IPS-18a (cell line): ENCODE data around the gene ZNRF1.
"Not testable (repeated sequence)": the region's sequence is repeated elsewhere in the genome, so short reads cannot be mapped to it uniquely, and the experiment has no call there.

Experiments
- H3K27ac ChIP-seq: one replicate; pipeline ENCODE4 v1.5.1; 2013; ENCODE audit warnings: low read length
- H3K27me3 ChIP-seq: one replicate; pipeline ENCODE4 v1.6.1; 2013; ENCODE audit warnings: mild to moderate bottlenecking, low read length; ENCODE audit not compliant: control insufficient read depth, insufficient read depth
- H3K36me3 ChIP-seq: one replicate; pipeline ENCODE4 v1.6.1; 2013; ENCODE audit warnings: low read depth, low read length; ENCODE audit not compliant: control insufficient read depth
- H3K4me1 ChIP-seq: one replicate; pipeline ENCODE4 v1.6.1; 2013; ENCODE audit warnings: low read depth, low read length; ENCODE audit not compliant: control insufficient read depth
- H3K4me3 ChIP-seq: one replicate; pipeline ENCODE4 v1.5.1; 2013; ENCODE audit warnings: low read length
- H3K9ac ChIP-seq: one replicate; pipeline ENCODE4 v1.6.1; 2013; ENCODE audit warnings: mild to moderate bottlenecking, low read length, moderate library complexity
- H3K9me3 ChIP-seq: one replicate; pipeline ENCODE4 v1.6.1; 2013; ENCODE audit warnings: low read depth, low read length; ENCODE audit not compliant: control insufficient read depth

ZNRF1 gene

GRCh38 chr16:75019007-75019406, 20.2 kb downstream of the ZNRF1 start:
- no peak overlapping the region for H3K4me3 ChIP-seq
- no peak overlapping the region for H3K27ac ChIP-seq
- H3K4me1 ChIP-seq = no peaks in the 10 kb centered on the region
- H3K9me3 ChIP-seq = no peaks in the 10 kb centered on the region
- H3K9ac ChIP-seq = no peak overlapping the region
- H3K36me3 ChIP-seq = no peaks in the 10 kb centered on the region
- H3K27me3 ChIP-seq = no peaks in the 10 kb centered on the region

- Histone ChIP-seq H3K9me3 (no peaks in the 10 kb centered on the region), H3K4me1 (no peaks in the 10 kb centered on the region), H3K36me3 (no peaks in the 10 kb centered on the region), H3K27ac (no peak overlapping the region), H3K27me3 (no peaks in the 10 kb centered on the region), H3K4me3 (no peak overlapping the region), H3K9ac (no peak overlapping the region)
These were observed 20.8 kb downstream of the ZNRF1 start for GRCh38 chr16:75019586-75019985.

- H3K27ac ChIP-seq = no peak overlapping the region
- H3K27me3 ChIP-seq = no peaks in the 10 kb centered on the region
- H3K4me1 ChIP-seq = no peaks in the 10 kb centered on the region
- H3K9ac ChIP-seq = no peak overlapping the region
- H3K4me3 ChIP-seq = no peak overlapping the region
- no peaks in the 10 kb centered on the region for H3K9me3 ChIP-seq
- H3K36me3 ChIP-seq = no peaks in the 10 kb centered on the region
These were observed 22.6 kb downstream of the ZNRF1 start for GRCh38 chr16:75021410-75021809.

GRCh38 chr16:75022567-75022966, 23.7 kb downstream of the ZNRF1 start:
- H3K9ac ChIP-seq = no peak overlapping the region
- H3K27ac ChIP-seq = no peak overlapping the region
- no peaks in the 10 kb centered on the region for H3K9me3 ChIP-seq
- no peak overlapping the region for H3K4me3 ChIP-seq
- H3K36me3 ChIP-seq = no peaks in the 10 kb centered on the region
- H3K4me1 ChIP-seq = no peaks in the 10 kb centered on the region
- H3K27me3 ChIP-seq = no peaks in the 10 kb centered on the region

GRCh38 chr16:75023009-75023408, 24.2 kb downstream of the ZNRF1 start:
- Histone ChIP-seq H3K27me3 (no peaks in the 10 kb centered on the region), H3K9me3 (no peaks in the 10 kb centered on the region), H3K36me3 (no peaks in the 10 kb centered on the region), H3K4me1 (no peaks in the 10 kb centered on the region), H3K9ac (no peak overlapping the region), H3K4me3 (no peak overlapping the region), H3K27ac (no peak overlapping the region)

GRCh38 chr16:75024182-75024581, 25.4 kb downstream of the ZNRF1 start:
- Histone ChIP-seq H3K27ac (no peak overlapping the region), H3K27me3 (no peaks in the 10 kb centered on the region), H3K4me1 (no peaks in the 10 kb centered on the region), H3K9ac (no peak overlapping the region), H3K9me3 (no peaks in the 10 kb centered on the region), H3K4me3 (no peak overlapping the region), H3K36me3 (no peaks in the 10 kb centered on the region)

GRCh38 chr16:75024594-75024993, 25.8 kb downstream of the ZNRF1 start:
- Histone ChIP-seq H3K4me1 (no peaks in the 10 kb centered on the region), H3K36me3 (no peaks in the 10 kb centered on the region), H3K27me3 (no peaks in the 10 kb centered on the region), H3K9ac (no peak overlapping the region), H3K9me3 (no peaks in the 10 kb centered on the region), H3K4me3 (no peak overlapping the region), H3K27ac (no peak overlapping the region)

- H3K9me3 ChIP-seq = peaks cover 3% of the 10 kb centered on the region
- no peak overlapping the region for H3K9ac ChIP-seq
- no peaks in the 10 kb centered on the region for H3K36me3 ChIP-seq
- H3K4me1 ChIP-seq = no peaks in the 10 kb centered on the region
- H3K4me3 ChIP-seq = no peak overlapping the region
- no peak overlapping the region for H3K27ac ChIP-seq
- no peaks in the 10 kb centered on the region for H3K27me3 ChIP-seq
These were observed 26.9 kb downstream of the ZNRF1 start for GRCh38 chr16:75025761-75026160.

GRCh38 chr16:75026239-75026891, 27.5 kb downstream of the ZNRF1 start:
- not testable (repeated sequence) for H3K9ac ChIP-seq, H3K4me1 ChIP-seq

GRCh38 chr16:75026892-75027391, 28.1 kb downstream of the ZNRF1 start:
- Histone ChIP-seq H3K27me3 (no peaks in the 10 kb centered on the region), H3K36me3 (no peaks in the 10 kb centered on the region), H3K4me1 (no peaks in the 10 kb centered on the region), H3K27ac (no peak overlapping the region), H3K9ac (no peak overlapping the region), H3K9me3 (peaks cover 3% of the 10 kb centered on the region), H3K4me3 (no peak overlapping the region)

More at GRCh38 chr16:75026239-75026891, 27.5 kb downstream of the ZNRF1 start:
- H3K27me3 ChIP-seq, H3K4me3 ChIP-seq, H3K27ac ChIP-seq, H3K36me3 ChIP-seq, H3K9me3 ChIP-seq: not testable (repeated sequence)

- H3K9ac ChIP-seq = no peak overlapping the region
- no peaks in the 10 kb centered on the region for H3K4me1 ChIP-seq
- H3K27me3 ChIP-seq = no peaks in the 10 kb centered on the region
- peaks cover 3% of the 10 kb centered on the region for H3K9me3 ChIP-seq
- no peaks in the 10 kb centered on the region for H3K36me3 ChIP-seq
- no peak overlapping the region for H3K27ac ChIP-seq
- H3K4me3 ChIP-seq = no peak overlapping the region
These were observed 28.9 kb downstream of the ZNRF1 start for GRCh38 chr16:75027520-75028300.
